IMR-90 (cell line): ENCODE measurements around the gene DSCAML1.

Experiments
- BHLHE40 ChIP-seq: fragments of 150-350 bp; IDR thresholded peaks from 2 replicates; pipeline ENCODE4 v1.6.1; 2016; ENCODE audit warnings: mild to moderate bottlenecking, low read depth, low read length
- CEBPB ChIP-seq: IDR thresholded peaks from 2 replicates; pipeline ENCODE4 v1.6.1; 2012; ENCODE audit warnings: low read depth, low read length, improper control_type of control experiment
- CHD1 ChIP-seq: IDR thresholded peaks from 2 replicates; pipeline ENCODE4 v1.6.1; 2012; ENCODE audit warnings: low read depth, low read length, improper control_type of control experiment
- MAZ ChIP-seq: IDR thresholded peaks from 2 replicates; pipeline ENCODE4 v1.6.1; 2012; ENCODE audit warnings: low read depth, mild to moderate bottlenecking, low read length, improper control_type of control experiment, moderate library complexity, borderline replicate concordance
- MXI1 ChIP-seq: IDR thresholded peaks from 2 replicates; pipeline ENCODE4 v1.6.1; 2012; ENCODE audit warnings: low read depth, mild to moderate bottlenecking, low read length, moderate library complexity, borderline replicate concordance
- POLR2A ChIP-seq: IDR thresholded peaks from 2 replicates; pipeline ENCODE4 v1.6.1; 2012; ENCODE audit warnings: mild to moderate bottlenecking, low read depth, low read length
- RAD21 ChIP-seq: IDR thresholded peaks from 2 replicates; pipeline ENCODE4 v1.6.1; 2012; ENCODE audit warnings: low read length, improper control_type of control experiment
- RCOR1 ChIP-seq: IDR thresholded peaks from 2 replicates; pipeline ENCODE4 v1.6.1; 2012; ENCODE audit warnings: mild to moderate bottlenecking, low read length, improper control_type of control experiment; ENCODE audit not compliant: insufficient replicate concordance
- SMC3 ChIP-seq: fragments of 150-350 bp; IDR thresholded peaks from 2 replicates; pipeline ENCODE4 v1.6.1; 2016; ENCODE audit warnings: low read depth, mild to moderate bottlenecking, antibody characterized with exemption, low read length, moderate library complexity
- USF2 ChIP-seq: fragments of 150-350 bp; IDR thresholded peaks from 2 replicates; pipeline ENCODE4 v1.6.1; 2017; ENCODE audit warnings: mild to moderate bottlenecking, antibody characterized with exemption, low read length, low read depth
- TF ChIP-seq, protein P1 (sequence below): conservative IDR thresholded peaks from 2 replicates; pipeline ENCODE4 v1.5.1; 2012; ENCODE audit warnings: mild to moderate bottlenecking, low read depth, low read length, improper control_type of control experiment

- TF ChIP-seq, protein P1, sequence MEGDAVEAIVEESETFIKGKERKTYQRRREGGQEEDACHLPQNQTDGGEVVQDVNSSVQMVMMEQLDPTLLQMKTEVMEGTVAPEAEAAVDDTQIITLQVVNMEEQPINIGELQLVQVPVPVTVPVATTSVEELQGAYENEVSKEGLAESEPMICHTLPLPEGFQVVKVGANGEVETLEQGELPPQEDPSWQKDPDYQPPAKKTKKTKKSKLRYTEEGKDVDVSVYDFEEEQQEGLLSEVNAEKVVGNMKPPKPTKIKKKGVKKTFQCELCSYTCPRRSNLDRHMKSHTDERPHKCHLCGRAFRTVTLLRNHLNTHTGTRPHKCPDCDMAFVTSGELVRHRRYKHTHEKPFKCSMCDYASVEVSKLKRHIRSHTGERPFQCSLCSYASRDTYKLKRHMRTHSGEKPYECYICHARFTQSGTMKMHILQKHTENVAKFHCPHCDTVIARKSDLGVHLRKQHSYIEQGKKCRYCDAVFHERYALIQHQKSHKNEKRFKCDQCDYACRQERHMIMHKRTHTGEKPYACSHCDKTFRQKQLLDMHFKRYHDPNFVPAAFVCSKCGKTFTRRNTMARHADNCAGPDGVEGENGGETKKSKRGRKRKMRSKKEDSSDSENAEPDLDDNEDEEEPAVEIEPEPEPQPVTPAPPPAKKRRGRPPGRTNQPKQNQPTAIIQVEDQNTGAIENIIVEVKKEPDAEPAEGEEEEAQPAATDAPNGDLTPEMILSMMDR: no peak
- no peak for TF ChIP-seq MXI1
- TF ChIP-seq BHLHE40: no peak
- TF ChIP-seq RAD21: no peak
- no peak for TF ChIP-seq CEBPB
- TF ChIP-seq MAZ: no peak
- no peak for TF ChIP-seq POLR2A
- TF ChIP-seq RCOR1: no peak
- no peak for TF ChIP-seq SMC3
- TF ChIP-seq CHD1: no peak
- TF ChIP-seq USF2: no peak
These were observed 29.9 kb downstream of the DSCAML1 start for GRCh38 chr11:117767071-117767470.
